C4-2B (cell line): ENCODE measurements around the gene AACS.
"Not testable (repeated sequence)": the region's sequence is repeated elsewhere in the genome, so short reads cannot be mapped to it uniquely, and the experiment has no call there.

Source experiments
- H3K27ac ChIP-seq: fragments of 450-650 bp; 2 replicates; pipeline ENCODE4 v1.5.1; 2017
- ZFX ChIP-seq: fragments of 450-650 bp; IDR thresholded peaks from 2 replicates; pipeline ENCODE4 v1.6.1; 2017
- TF ChIP-seq, protein P1 (sequence below): fragments of 450-650 bp; conservative IDR thresholded peaks from 2 replicates; pipeline ENCODE4 v1.5.1; 2017; ENCODE audit warnings: mild to moderate bottlenecking

Gene AACS

DNA sequence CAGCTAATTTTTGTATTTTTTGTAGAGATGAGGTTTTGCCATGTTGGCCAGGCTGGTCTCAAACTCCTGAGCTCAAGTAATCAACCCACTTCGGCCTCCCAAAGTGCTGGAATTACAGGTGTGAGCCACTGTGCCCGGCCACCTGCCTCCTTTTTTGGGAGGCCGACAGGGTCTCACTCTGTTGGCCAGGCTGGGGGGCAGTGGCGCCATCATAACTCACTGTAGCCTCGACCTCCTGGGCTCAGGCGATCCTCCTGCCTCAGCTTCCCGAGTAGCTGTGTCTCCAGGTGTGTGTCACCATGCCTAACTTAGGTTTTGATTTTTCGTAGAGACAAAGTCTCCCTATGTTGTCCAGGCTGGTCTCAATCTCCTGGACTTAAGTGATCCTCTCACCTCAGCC lies 70.7 kb downstream of the AACS start:
- no peak for TF ChIP-seq ZFX
- TF ChIP-seq, protein P1, sequence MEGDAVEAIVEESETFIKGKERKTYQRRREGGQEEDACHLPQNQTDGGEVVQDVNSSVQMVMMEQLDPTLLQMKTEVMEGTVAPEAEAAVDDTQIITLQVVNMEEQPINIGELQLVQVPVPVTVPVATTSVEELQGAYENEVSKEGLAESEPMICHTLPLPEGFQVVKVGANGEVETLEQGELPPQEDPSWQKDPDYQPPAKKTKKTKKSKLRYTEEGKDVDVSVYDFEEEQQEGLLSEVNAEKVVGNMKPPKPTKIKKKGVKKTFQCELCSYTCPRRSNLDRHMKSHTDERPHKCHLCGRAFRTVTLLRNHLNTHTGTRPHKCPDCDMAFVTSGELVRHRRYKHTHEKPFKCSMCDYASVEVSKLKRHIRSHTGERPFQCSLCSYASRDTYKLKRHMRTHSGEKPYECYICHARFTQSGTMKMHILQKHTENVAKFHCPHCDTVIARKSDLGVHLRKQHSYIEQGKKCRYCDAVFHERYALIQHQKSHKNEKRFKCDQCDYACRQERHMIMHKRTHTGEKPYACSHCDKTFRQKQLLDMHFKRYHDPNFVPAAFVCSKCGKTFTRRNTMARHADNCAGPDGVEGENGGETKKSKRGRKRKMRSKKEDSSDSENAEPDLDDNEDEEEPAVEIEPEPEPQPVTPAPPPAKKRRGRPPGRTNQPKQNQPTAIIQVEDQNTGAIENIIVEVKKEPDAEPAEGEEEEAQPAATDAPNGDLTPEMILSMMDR: no peak
- H3K27ac ChIP-seq: no peak overlapping the region

DNA sequence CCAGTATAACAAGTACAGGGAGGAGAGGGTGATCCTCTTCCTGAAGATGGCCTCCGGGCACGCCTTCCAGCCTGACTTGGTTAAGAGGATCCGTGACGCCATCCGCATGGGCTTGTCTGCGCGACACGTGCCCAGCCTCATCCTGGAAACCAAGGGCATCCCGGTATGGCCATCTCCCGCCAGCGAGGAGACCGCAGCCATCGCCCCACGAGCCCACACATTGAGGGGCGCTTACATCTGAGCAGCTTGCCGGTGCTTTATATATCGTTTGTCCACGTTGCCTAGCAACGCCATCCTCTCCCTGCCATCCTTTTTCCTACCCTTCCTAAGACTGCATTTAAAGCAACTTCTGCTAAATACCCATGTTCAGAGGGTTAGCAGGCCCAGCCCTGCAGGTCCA lies 71.5 kb downstream of the AACS start:
- TF ChIP-seq, protein P1: no peak
- no peak for TF ChIP-seq ZFX
- H3K27ac ChIP-seq: no peak overlapping the region

DNA sequence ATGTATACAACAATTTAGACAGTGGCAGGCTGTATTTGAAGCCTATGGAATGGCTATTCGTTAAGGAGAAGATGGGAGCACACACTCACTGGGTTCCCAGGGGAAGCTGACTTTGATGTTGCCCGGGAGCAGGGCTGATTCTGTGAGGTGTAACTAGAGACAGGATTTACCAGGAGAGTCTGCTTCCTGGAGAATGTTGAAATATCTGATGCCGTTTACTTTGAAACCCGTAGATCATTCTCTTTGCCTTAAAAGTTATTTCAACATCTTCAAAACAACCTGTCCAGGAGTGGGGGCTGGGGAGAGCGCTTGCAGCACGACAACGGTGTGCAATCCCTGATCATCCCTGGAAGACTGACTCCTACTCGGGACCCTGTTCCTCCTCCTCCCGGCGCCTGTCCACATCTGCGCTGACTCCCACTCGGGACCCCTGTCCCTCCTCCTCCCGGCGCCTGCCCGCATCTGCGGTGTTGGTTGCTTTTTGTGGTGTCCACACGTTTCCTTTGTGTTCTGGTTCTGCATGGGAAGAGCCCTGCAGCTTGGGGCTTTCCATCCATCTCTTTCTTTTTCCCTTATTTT lies 72.6 kb downstream of the AACS start:
- no peak for TF ChIP-seq ZFX
- TF ChIP-seq, protein P1: no peak
- no peak overlapping the region for H3K27ac ChIP-seq

- no peak for TF ChIP-seq ZFX
- TF ChIP-seq, protein P1: no peak
- no peak overlapping the region for H3K27ac ChIP-seq
Measured at GRCh38 chr12:125140279-125141209, 75.3 kb downstream of the AACS start.

- H3K27ac ChIP-seq: not testable (repeated sequence)
Measured at GRCh38 chr12:125141210-125141573, 76.0 kb downstream of the AACS start.

- TF ChIP-seq, protein P1: no peak
- TF ChIP-seq ZFX: no peak
- H3K27ac ChIP-seq: no peak overlapping the region
Measured at GRCh38 chr12:125142601-125143000, 77.4 kb downstream of the AACS start.

- no peak overlapping the region for H3K27ac ChIP-seq
- no peak for TF ChIP-seq ZFX
- TF ChIP-seq, protein P1: no peak
Measured at GRCh38 chr12:125143491-125143890, 78.3 kb downstream of the AACS start.

GRCh38 chr12:125145196-125145595 lies 80.0 kb downstream of the AACS start:
- TF ChIP-seq, protein P1: no peak
- TF ChIP-seq ZFX: no peak
- H3K27ac ChIP-seq: no peak overlapping the region
